SK-N-SH (cell line): ENCODE results near the gene CTNNA3. TPM values are rescaled to one million over a fixed set of nuclear protein-coding genes. Genes with fewer than 3 reads are reported as not detected.

Source experiments
- CTCF ChIA-PET: fragments of 300-600, 350-600 bp; formaldehyde crosslinking; extraction: SDS; loops from one replicate; lab custom pipeline; 2021; lab: Yijun Ruan, JAX
- POLR2A ChIA-PET: fragments of 350-600 bp; sonication (Branson Sonifier 250); formaldehyde crosslinking; extraction: SDS; loops from one replicate; lab custom pipeline; 2020; ENCODE audit warnings: antibody characterized with exemption, inconsistent platforms; lab: Yijun Ruan, JAX
- DNase-seq: peaks from one replicate; pipeline ENCODE4 v3.0.0; 2012
- H2AFZ ChIP-seq: fragments of 200-600 bp; sonication (generic); 2 replicates; pipeline ENCODE4 v1.8.1; 2016; ENCODE audit warnings: antibody characterized with exemption, mild to moderate bottlenecking, low read depth
- H3F3A ChIP-seq: fragments of 200-600 bp; sonication (generic); replicated peaks from 2 replicates; pipeline ENCODE3; 2016; ENCODE audit warnings: antibody characterized with exemption, mild to moderate bottlenecking; ENCODE audit not compliant: insufficient read depth
- H3K27ac ChIP-seq, 2 experiments: fragments of 200-500 bp in 1 of 2; fragments of 200-600 bp in 1 of 2; sonication (Bioruptor generic) in 1 of 2; sonication (generic), shearing (Covaris generic) in 1 of 2; 2 replicates each; pipeline versions ENCODE4 v1.5.1 to v1.6.1; 2014 to 2016; ENCODE audit warnings: low read depth in 2 of 2, inconsistent platforms in 1 of 2, low read length in 1 of 2, mild to moderate bottlenecking in 1 of 2, mixed read lengths in 1 of 2
- H3K27me3 ChIP-seq: fragments of 200-600 bp; sonication (generic), shearing (Covaris generic); 2 replicates; pipeline ENCODE4 v1.6.1; 2016; ENCODE audit warnings: mixed run types; ENCODE audit not compliant: insufficient read depth
- H3K36me3 ChIP-seq, 2 experiments: fragments of 200-500 bp in 1 of 2; fragments of 200-600 bp in 1 of 2; sonication (Bioruptor generic) in 1 of 2; sonication (generic) in 1 of 2; replicated peaks in 1 of 2; 2 replicates each; pipeline versions ENCODE3 to v1.5.1; 2014 to 2016; ENCODE audit warnings: low read length in 1 of 2, mild to moderate bottlenecking in 1 of 2; ENCODE audit not compliant: insufficient read depth in 2 of 2, control insufficient read depth in 1 of 2
- H3K4me1 ChIP-seq, 2 experiments: fragments of 200-500 bp in 1 of 2; fragments of 200-600 bp in 1 of 2; sonication (Bioruptor generic) in 1 of 2; sonication (generic), shearing (Covaris generic) in 1 of 2; 2 replicates each; pipeline versions ENCODE4 v1.5.1 to v1.6.1; 2014 to 2016; ENCODE audit warnings: low read depth in 1 of 2, low read length in 1 of 2, mixed run types in 1 of 2; ENCODE audit not compliant: insufficient read depth in 2 of 2, control insufficient read depth in 1 of 2
- H3K4me2 ChIP-seq: fragments of 200-600 bp; sonication (generic), shearing (Covaris generic); 2 replicates; pipeline ENCODE4 v1.6.1; 2017; ENCODE audit warnings: mixed run types
- H3K4me3 ChIP-seq, 2 experiments: fragments of 200-500 bp in 1 of 2; fragments of 200-600 bp in 1 of 2; sonication (Bioruptor generic) in 1 of 2; sonication (generic), shearing (Covaris generic) in 1 of 2; 2 replicates each; pipeline versions ENCODE4 v1.5.1 to v1.8.1; 2014 to 2016; ENCODE audit warnings: low read depth in 2 of 2, inconsistent platforms in 1 of 2, low read length in 1 of 2, mild to moderate bottlenecking in 1 of 2, mixed read lengths in 1 of 2, moderate library complexity in 1 of 2
- H3K79me2 ChIP-seq: fragments of 200-600 bp; sonication (generic); 2 replicates; pipeline ENCODE4 v1.8.1; 2017; ENCODE audit warnings: mild to moderate bottlenecking; ENCODE audit not compliant: insufficient read depth
- H3K9ac ChIP-seq: fragments of 200-600 bp; sonication (generic); 2 replicates; pipeline ENCODE4 v1.6.1; 2017; ENCODE audit warnings: mixed run types
- H3K9me2 ChIP-seq: fragments of 200-600 bp; sonication (generic); 2 replicates; pipeline ENCODE4 v1.6.1; 2017; ENCODE audit warnings: mixed run types
- H3K9me3 ChIP-seq: fragments of 200-600 bp; sonication (generic); 2 replicates; pipeline ENCODE4 v1.6.1; 2017; ENCODE audit warnings: mixed run types, mild to moderate bottlenecking, moderate library complexity
- H4K20me1 ChIP-seq: fragments of 200-600 bp; sonication (generic); 2 replicates; pipeline ENCODE4 v1.6.1; 2017; ENCODE audit warnings: mild to moderate bottlenecking, mixed run types; ENCODE audit not compliant: insufficient read depth
- CTCF ChIP-seq: fragments of 200-600 bp; sonication (generic); IDR thresholded peaks from 2 replicates; pipeline ENCODE4 v1.6.1; 2017; ENCODE audit warnings: antibody characterized with exemption, mild to moderate bottlenecking, moderate library complexity
- ELF1 ChIP-seq: IDR thresholded peaks from 2 replicates; pipeline ENCODE4 v1.4.0; 2012
- EZH2phosphoT487 ChIP-seq: fragments of 200-600 bp; sonication (generic); IDR thresholded peaks from 2 replicates; pipeline ENCODE4 v1.6.1; 2017; ENCODE audit warnings: low read depth, mixed run types, mild to moderate bottlenecking, antibody characterized with exemption, moderate library complexity, borderline replicate concordance
- FOSL2 ChIP-seq: IDR thresholded peaks from 2 replicates; pipeline ENCODE4 v1.4.0; 2012; ENCODE audit warnings: low read depth, mild to moderate bottlenecking, moderate library complexity, borderline replicate concordance
- FOXJ3 ChIP-seq: sonication (generic); formaldehyde crosslinking; IDR thresholded peaks from 2 replicates; pipeline ENCODE4 v1.5.1; 2020; ENCODE audit warnings: mild to moderate bottlenecking, missing genetic modification reagents
- FOXM1 ChIP-seq: IDR thresholded peaks from 2 replicates; pipeline ENCODE4 v1.4.0; 2012; ENCODE audit warnings: low read depth, mild to moderate bottlenecking
- GABPA ChIP-seq: IDR thresholded peaks from 2 replicates; pipeline ENCODE4 v1.4.0; 2012; ENCODE audit warnings: low read depth, mild to moderate bottlenecking
- GATA2 ChIP-seq: sonication (generic); formaldehyde crosslinking; IDR thresholded peaks from 2 replicates; pipeline ENCODE4 v1.5.0; 2020; ENCODE audit warnings: mild to moderate bottlenecking, missing genetic modification reagents
- JUND ChIP-seq: IDR thresholded peaks from 2 replicates; pipeline ENCODE4 v1.4.0; 2012
- MXI1 ChIP-seq: IDR thresholded peaks from 2 replicates; pipeline ENCODE4 v1.6.1; 2012; ENCODE audit warnings: mild to moderate bottlenecking, low read depth, low read length, improper control_type of control experiment
- NFIC ChIP-seq: IDR thresholded peaks from 2 replicates; pipeline ENCODE4 v1.4.0; 2012; ENCODE audit warnings: borderline replicate concordance
- RAD21 ChIP-seq: IDR thresholded peaks from 2 replicates; pipeline ENCODE4 v1.6.1; 2012; ENCODE audit warnings: mild to moderate bottlenecking, low read length
- RXRA ChIP-seq: IDR thresholded peaks from 2 replicates; pipeline ENCODE4 v1.4.0; 2012; ENCODE audit warnings: low read depth, mild to moderate bottlenecking, borderline replicate concordance
- SIN3A ChIP-seq: IDR thresholded peaks from 2 replicates; pipeline ENCODE4 v1.6.1; 2012; ENCODE audit warnings: low read depth, mild to moderate bottlenecking, low read length, moderate library complexity, borderline replicate concordance
- SMC3 ChIP-seq: IDR thresholded peaks from 2 replicates; pipeline ENCODE4 v1.6.1; 2012; ENCODE audit warnings: low read depth, low read length, improper control_type of control experiment
- TAF1 ChIP-seq: IDR thresholded peaks from 2 replicates; pipeline ENCODE4 v1.6.1; 2012; ENCODE audit warnings: low read depth, mild to moderate bottlenecking, low read length, moderate library complexity, borderline replicate concordance
- TEAD4 ChIP-seq: IDR thresholded peaks from 2 replicates; pipeline ENCODE4 v1.4.0; 2012; ENCODE audit warnings: mild to moderate bottlenecking, borderline replicate concordance; ENCODE audit not compliant: insufficient read depth
- YY1 ChIP-seq: IDR thresholded peaks from 2 replicates; pipeline ENCODE4 v1.4.0; 2012; ENCODE audit warnings: low read depth, mild to moderate bottlenecking
- WGBS: methylation state at CpG from one replicate; pipeline ENCODE4 v1.1.6; 2017; ENCODE audit warnings: low lambda C conversion rate; 5-methylcytosine and 5-hydroxymethylcytosine counted together
- polyA plus RNA-seq, 3 experiments: library from polyadenylated mRNA; depleted of rRNA; stranded (reverse); fragments of >200 nt; gene quantifications; 2 replicates each; pipeline ENCODE4 v1.2.3, GENCODE V29; 2012
- TF ChIP-seq, protein P1 (sequence below): fragments of 150-350 bp; IDR thresholded peaks from 2 replicates; pipeline ENCODE4 v1.6.1; 2016; ENCODE audit warnings: mild to moderate bottlenecking, low read depth, low read length
- TF ChIP-seq, protein P2 (sequence below): IDR thresholded peaks from 2 replicates; pipeline ENCODE4 v1.4.0; 2012; ENCODE audit warnings: low read depth
- TF ChIP-seq, protein P3 (sequence below): IDR thresholded peaks from 2 replicates; pipeline ENCODE4 v1.6.1; 2012; ENCODE audit warnings: mild to moderate bottlenecking, low read depth, low read length, moderate library complexity

The CTNNA3 gene
- polyA plus RNA-seq, 1 of the 3 experiments (the other 2 are of a cell fraction) = not detected

GRCh38 chr10:67302701-67303100, 393.3 kb downstream of the CTNNA3 start (continued):
- TF ChIP-seq YY1 (no peak), GATA2 (no peak), JUND (no peak), ELF1 (no peak), FOSL2 (no peak)
- TF ChIP-seq, protein P1, sequence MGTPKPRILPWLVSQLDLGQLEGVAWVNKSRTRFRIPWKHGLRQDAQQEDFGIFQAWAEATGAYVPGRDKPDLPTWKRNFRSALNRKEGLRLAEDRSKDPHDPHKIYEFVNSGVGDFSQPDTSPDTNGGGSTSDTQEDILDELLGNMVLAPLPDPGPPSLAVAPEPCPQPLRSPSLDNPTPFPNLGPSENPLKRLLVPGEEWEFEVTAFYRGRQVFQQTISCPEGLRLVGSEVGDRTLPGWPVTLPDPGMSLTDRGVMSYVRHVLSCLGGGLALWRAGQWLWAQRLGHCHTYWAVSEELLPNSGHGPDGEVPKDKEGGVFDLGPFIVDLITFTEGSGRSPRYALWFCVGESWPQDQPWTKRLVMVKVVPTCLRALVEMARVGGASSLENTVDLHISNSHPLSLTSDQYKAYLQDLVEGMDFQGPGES = no peak

GRCh38 chr10:67299761-67300160, 396.2 kb downstream of the CTNNA3 start:
- no peaks in the 10 kb centered on the region for H3F3A ChIP-seq
- POLR2A ChIA-PET = no interaction called here
- no peak for DNase-seq
- no peaks in the 10 kb centered on the region for H3K9me3 ChIP-seq
- no peaks in the 10 kb centered on the region for H3K36me3 ChIP-seq
- no peak overlapping the region for H3K27ac ChIP-seq
- no peaks in the 10 kb centered on the region for H3K27me3 ChIP-seq
- CTCF ChIA-PET = no interaction called here
- H3K9ac ChIP-seq = no peak overlapping the region
- H2AFZ ChIP-seq = no peak overlapping the region
- H3K79me2 ChIP-seq = no peaks in the 10 kb centered on the region
- H3K4me2 ChIP-seq = no peak overlapping the region
- no peak overlapping the region for H3K4me3 ChIP-seq
- whole genome bisulfite sequencing = 0% methylated on average over 1 of the region's 1 CpG
- H3K4me1 ChIP-seq = no peaks in the 10 kb centered on the region
- no peaks in the 10 kb centered on the region for H3K9me2 ChIP-seq
- H4K20me1 ChIP-seq = no peaks in the 10 kb centered on the region
- TF ChIP-seq NFIC = no peak
- no peak for TF ChIP-seq FOXM1
- TF ChIP-seq, all 33 proteins: peak for 0

GRCh38 chr10:67297637-67298181, 398.3 kb downstream of the CTNNA3 start:
- POLR2A ChIA-PET = no interaction called here
- Histone ChIP-seq H4K20me1 (no peaks in the 10 kb centered on the region), H3K27me3 (no peaks in the 10 kb centered on the region), H3K27ac (no peak overlapping the region), H3K4me2 (no peak overlapping the region), H3K4me3 (no peak overlapping the region), H3K4me1 (no peaks in the 10 kb centered on the region), H3K79me2 (no peaks in the 10 kb centered on the region), H3F3A (no peaks in the 10 kb centered on the region), H2AFZ (no peak overlapping the region), H3K9me2 (no peaks in the 10 kb centered on the region), H3K9me3 (no peaks in the 10 kb centered on the region), H3K9ac (no peak overlapping the region), H3K36me3 (no peaks in the 10 kb centered on the region)
- CTCF ChIA-PET = no interaction called here
- WGBS = 5% methylated on average over 4 of the region's 4 CpGs
- no peak for DNase-seq
- no peak for TF ChIP-seq SIN3A
- TF ChIP-seq TAF1 = no peak
- no peak for TF ChIP-seq GATA2
- TF ChIP-seq, protein P2, sequence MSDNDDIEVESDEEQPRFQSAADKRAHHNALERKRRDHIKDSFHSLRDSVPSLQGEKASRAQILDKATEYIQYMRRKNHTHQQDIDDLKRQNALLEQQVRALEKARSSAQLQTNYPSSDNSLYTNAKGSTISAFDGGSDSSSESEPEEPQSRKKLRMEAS = no peak
- no peak for TF ChIP-seq FOXJ3
- no peak for TF ChIP-seq CTCF
- TF ChIP-seq YY1 = no peak
- no peak for TF ChIP-seq SMC3
- TF ChIP-seq MXI1 = no peak
- TF ChIP-seq, protein P3, sequence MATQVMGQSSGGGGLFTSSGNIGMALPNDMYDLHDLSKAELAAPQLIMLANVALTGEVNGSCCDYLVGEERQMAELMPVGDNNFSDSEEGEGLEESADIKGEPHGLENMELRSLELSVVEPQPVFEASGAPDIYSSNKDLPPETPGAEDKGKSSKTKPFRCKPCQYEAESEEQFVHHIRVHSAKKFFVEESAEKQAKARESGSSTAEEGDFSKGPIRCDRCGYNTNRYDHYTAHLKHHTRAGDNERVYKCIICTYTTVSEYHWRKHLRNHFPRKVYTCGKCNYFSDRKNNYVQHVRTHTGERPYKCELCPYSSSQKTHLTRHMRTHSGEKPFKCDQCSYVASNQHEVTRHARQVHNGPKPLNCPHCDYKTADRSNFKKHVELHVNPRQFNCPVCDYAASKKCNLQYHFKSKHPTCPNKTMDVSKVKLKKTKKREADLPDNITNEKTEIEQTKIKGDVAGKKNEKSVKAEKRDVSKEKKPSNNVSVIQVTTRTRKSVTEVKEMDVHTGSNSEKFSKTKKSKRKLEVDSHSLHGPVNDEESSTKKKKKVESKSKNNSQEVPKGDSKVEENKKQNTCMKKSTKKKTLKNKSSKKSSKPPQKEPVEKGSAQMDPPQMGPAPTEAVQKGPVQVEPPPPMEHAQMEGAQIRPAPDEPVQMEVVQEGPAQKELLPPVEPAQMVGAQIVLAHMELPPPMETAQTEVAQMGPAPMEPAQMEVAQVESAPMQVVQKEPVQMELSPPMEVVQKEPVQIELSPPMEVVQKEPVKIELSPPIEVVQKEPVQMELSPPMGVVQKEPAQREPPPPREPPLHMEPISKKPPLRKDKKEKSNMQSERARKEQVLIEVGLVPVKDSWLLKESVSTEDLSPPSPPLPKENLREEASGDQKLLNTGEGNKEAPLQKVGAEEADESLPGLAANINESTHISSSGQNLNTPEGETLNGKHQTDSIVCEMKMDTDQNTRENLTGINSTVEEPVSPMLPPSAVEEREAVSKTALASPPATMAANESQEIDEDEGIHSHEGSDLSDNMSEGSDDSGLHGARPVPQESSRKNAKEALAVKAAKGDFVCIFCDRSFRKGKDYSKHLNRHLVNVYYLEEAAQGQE = no peak
- TF ChIP-seq FOSL2 = no peak
- no peak for TF ChIP-seq RAD21
- TF ChIP-seq EZH2phosphoT487 = no peak
- no peak for TF ChIP-seq TEAD4
- no peak for TF ChIP-seq RXRA
- no peak for TF ChIP-seq FOXM1
- no peak for TF ChIP-seq GABPA
